DND-41 (cell line): ENCODE results near the gene TNPO3.

ENCODE experiments used
- ATAC-seq: fragments of 200-7000 bp; cut with Tn5 transposase; 3 replicates; pipeline ENCODE4 v1.9.1; 2021; ENCODE audit warnings: low read depth; ENCODE audit not compliant: insufficient read depth
- DNase-seq: peaks from one replicate; pipeline ENCODE4 v3.0.0-alpha.2; 2020
- H2AFZ ChIP-seq: 2 replicates; pipeline ENCODE4 v1.6.0; 2012; ENCODE audit warnings: low read depth, low read length
- H3K27ac ChIP-seq: 2 replicates; pipeline ENCODE4 v1.5.1; 2012; ENCODE audit warnings: low read length, inconsistent platforms
- H3K27me3 ChIP-seq: fragments of 200-600 bp; sonication (generic); 2 replicates; pipeline ENCODE4 v1.6.0; 2012; ENCODE audit warnings: low read length, mild to moderate bottlenecking, inconsistent platforms; ENCODE audit not compliant: insufficient read depth, poor library complexity
- H3K36me3 ChIP-seq: 2 replicates; pipeline ENCODE4 v1.5.1; 2012; ENCODE audit warnings: low read length, inconsistent platforms; ENCODE audit not compliant: insufficient read depth
- H3K4me1 ChIP-seq: 2 replicates; pipeline ENCODE4 v1.5.1; 2012; ENCODE audit warnings: mild to moderate bottlenecking, low read length; ENCODE audit not compliant: insufficient read depth
- H3K4me2 ChIP-seq: 2 replicates; pipeline ENCODE4 v1.6.0; 2012; ENCODE audit warnings: mild to moderate bottlenecking, moderate library complexity, low read length, inconsistent platforms; ENCODE audit not compliant: insufficient read depth
- H3K4me3 ChIP-seq, 2 experiments: fragments of 200-600 bp in 1 of 2; shearing (Covaris generic) in 1 of 2; 2 replicates each; pipeline ENCODE4 v1.5.1; 2012 to 2016; ENCODE audit warnings: inconsistent platforms in 2 of 2, low read length in 2 of 2, mild to moderate bottlenecking in 2 of 2, low read depth in 1 of 2, moderate library complexity in 1 of 2
- H3K79me2 ChIP-seq: 2 replicates; pipeline ENCODE4 v1.6.0; 2012; ENCODE audit warnings: low read length, inconsistent platforms; ENCODE audit not compliant: insufficient read depth
- H3K9ac ChIP-seq: 2 replicates; pipeline ENCODE4 v1.6.0; 2012; ENCODE audit warnings: low read depth, mild to moderate bottlenecking, inconsistent platforms, low read length, moderate library complexity
- H3K9me3 ChIP-seq: 2 replicates; pipeline ENCODE4 v1.5.1; 2012; ENCODE audit warnings: low read length, moderate library complexity, mild to moderate bottlenecking, inconsistent platforms; ENCODE audit not compliant: insufficient read depth, severe bottlenecking
- H4K20me1 ChIP-seq: 2 replicates; pipeline ENCODE4 v1.6.0; 2012; ENCODE audit warnings: low read length; ENCODE audit not compliant: insufficient read depth
- CTCF ChIP-seq: IDR thresholded peaks from 2 replicates; pipeline ENCODE4 v1.5.1; 2012; ENCODE audit warnings: borderline replicate concordance, low read length, moderate library complexity, mild to moderate bottlenecking; ENCODE audit not compliant: poor library complexity, severe bottlenecking; ENCODE audit errors: extremely low read depth
- EZH2 ChIP-seq: IDR thresholded peaks from 3 replicates; pipeline ENCODE4 v1.6.1; 2012; ENCODE audit warnings: borderline replicate concordance, low read depth, mild to moderate bottlenecking, moderate library complexity, low read length, inconsistent platforms; ENCODE audit not compliant: severe bottlenecking

The TNPO3 gene

DNA sequence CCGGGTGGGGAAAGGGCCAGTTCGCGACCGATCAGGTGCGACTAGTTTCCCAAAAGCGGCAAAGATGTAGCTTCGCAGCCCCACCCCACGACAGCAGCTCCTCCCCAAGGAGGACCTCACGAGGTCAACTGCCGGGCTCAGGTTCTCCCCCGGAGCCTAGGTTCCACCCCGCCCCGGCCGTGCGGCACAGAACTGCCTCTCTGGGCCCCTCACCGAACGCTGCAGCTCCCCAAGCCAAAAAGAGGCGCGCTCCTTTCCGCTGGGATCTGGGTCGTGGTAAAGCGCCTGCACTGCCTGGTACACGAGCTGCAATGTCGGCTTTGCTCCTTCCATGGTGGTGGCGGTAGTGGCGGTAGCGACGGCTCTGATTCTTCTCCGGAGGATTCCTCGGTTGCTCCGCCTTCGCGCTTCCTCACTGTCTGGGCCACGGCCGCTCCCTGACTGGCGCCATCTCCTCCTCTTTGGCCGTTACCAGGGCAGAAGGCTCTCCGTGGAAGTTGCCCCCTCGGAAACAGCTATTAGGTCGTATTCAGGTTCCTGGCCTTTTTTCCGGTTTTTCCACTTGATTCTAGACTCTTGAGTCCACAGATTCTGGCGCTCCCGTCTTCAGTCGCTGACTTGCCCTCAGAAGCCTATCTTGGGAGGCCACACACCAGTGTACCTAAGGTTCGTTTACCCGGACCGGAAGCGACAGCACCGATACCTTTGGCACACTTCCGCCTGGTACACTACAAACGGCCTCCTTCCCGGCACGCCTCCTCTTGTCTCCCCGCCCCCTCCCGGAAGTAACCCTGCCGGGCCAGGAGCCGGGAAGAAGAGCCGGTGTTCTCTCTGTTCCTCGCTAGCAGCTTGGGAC is at the start of gene TNPO3:
TNPO3 (minus strand) TSS at position 674 of the 856 bp plus-strand sequence; CDS start at position 333, 341 bp downstream.
- peaks cover 55% of the 10 kb centered on the region for H3K79me2 ChIP-seq

DNA sequence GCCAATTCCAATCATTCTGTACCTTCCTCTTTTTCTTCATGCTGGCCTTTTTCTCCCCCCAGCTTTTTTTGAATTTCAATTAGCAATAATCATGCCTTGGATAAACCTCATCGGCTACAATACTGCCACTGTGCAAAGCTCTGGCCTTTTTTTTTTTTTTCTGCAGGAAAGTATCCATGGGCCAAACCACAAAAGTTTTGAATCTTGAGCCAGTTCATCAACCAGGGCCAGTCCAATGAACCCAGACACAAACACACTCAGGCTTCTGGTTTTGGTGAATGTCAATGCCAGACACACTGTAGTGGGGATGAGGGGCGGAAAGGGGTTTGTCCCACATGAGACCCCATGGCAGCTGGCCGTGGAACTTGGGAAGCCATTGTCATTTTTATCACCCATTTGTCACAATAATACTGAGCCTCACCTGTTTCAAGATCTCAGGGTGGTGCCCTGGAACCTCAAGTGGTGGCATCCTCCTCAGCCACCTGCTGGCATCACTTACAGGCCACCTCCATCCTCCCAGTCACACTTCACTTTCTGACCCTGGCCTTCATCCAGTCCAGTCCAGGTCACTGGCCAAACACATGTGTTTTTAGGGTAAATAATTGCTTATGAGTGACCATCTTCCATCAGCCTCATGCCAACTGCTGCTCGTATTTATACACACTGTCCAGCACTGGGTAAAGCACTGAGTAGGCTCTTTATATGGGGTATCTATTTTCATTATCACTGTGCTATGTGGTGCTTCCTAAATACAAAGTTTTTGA is 48.8 kb upstream of the TNPO3 start:
- Histone ChIP-seq H3K4me3 (no peak overlapping the region), H3K9me3 (no peaks in the 10 kb centered on the region), H3K9ac (no peak overlapping the region), H3K4me1 (no peaks in the 10 kb centered on the region), H3K36me3 (no peaks in the 10 kb centered on the region), H3K4me2 (no peak overlapping the region), H4K20me1 (no peaks in the 10 kb centered on the region), H3K79me2 (no peaks in the 10 kb centered on the region), H3K27me3 (no peaks in the 10 kb centered on the region), H3K27ac (no peak overlapping the region), H2AFZ (no peak overlapping the region)
- ATAC-seq: no peak
- no peak for DNase-seq
- TF ChIP-seq CTCF: no peak
- TF ChIP-seq EZH2: no peak

More for the DNA sequence above, at the start of gene TNPO3:
- H3K27me3 ChIP-seq: no peaks in the 10 kb centered on the region
- TF ChIP-seq CTCF: peak; percentile 21
- TF ChIP-seq EZH2: no peak
- H2AFZ ChIP-seq: peak within 1 kb of the TSS; percentile 92
- H3K9ac ChIP-seq: peak within 1 kb of the TSS; percentile 91
- no peaks in the 10 kb centered on the region for H3K9me3 ChIP-seq
- H3K4me1 ChIP-seq: peaks cover 43% of the 10 kb centered on the region
- H3K4me2 ChIP-seq: peak within 1 kb of the TSS; percentile 67
- DNase-seq: peak; percentile 94
- peaks cover 11% of the 10 kb centered on the region for H3K36me3 ChIP-seq
- H3K27ac ChIP-seq: peak within 1 kb of the TSS; percentile 98
- peak; percentile 89 for ATAC-seq
- peaks cover 20% of the 10 kb centered on the region for H4K20me1 ChIP-seq
- peak within 1 kb of the TSS; percentile 53 to 91 for H3K4me3 ChIP-seq

- Histone ChIP-seq H3K9me3 (no peaks in the 10 kb centered on the region), H3K4me3 (no peak overlapping the region), H3K36me3 (no peaks in the 10 kb centered on the region), H3K4me2 (no peak overlapping the region), H3K27me3 (no peaks in the 10 kb centered on the region), H3K9ac (no peak overlapping the region), H3K27ac (no peak overlapping the region), H2AFZ (no peak overlapping the region), H3K4me1 (no peaks in the 10 kb centered on the region), H3K79me2 (no peaks in the 10 kb centered on the region), H4K20me1 (no peaks in the 10 kb centered on the region)
- ATAC-seq (no peak), DNase-seq (no peak)
- no peak for TF ChIP-seq EZH2
- TF ChIP-seq CTCF: no peak
Measured at GRCh38 chr7:129101746-129102145, 46.8 kb upstream of the TNPO3 start.
